Chondrocyte (in vitro differentiated cells): ENCODE measurements around the gene C9orf72. TPM values are rescaled to one million over a fixed set of nuclear protein-coding genes. Genes with fewer than 3 reads are reported as not detected.
"Not testable (repeated sequence)": the region's sequence is repeated elsewhere in the genome, so short reads cannot be mapped to it uniquely, and the experiment has no call there.

Experiments
- DNase-seq: peaks from one replicate; pipeline ENCODE4 v3.0.0; 2021; ENCODE audit warnings: mixed read lengths, low spot score
- H3K27ac Mint-ChIP-seq: one replicate; pipeline ENCODE4 v1.8.0; 2021; ENCODE audit warnings: mild to moderate bottlenecking, moderate library complexity, mixed read lengths; ENCODE audit not compliant: unreplicated experiment
- H3K27me3 Mint-ChIP-seq: 2 replicates; pipeline ENCODE4 v1.8.0; 2021; ENCODE audit warnings: low read depth, mixed read lengths
- H3K36me3 Mint-ChIP-seq: 2 replicates; pipeline ENCODE4 v1.8.0; 2021; ENCODE audit warnings: low read depth, mixed read lengths
- H3K4me1 Mint-ChIP-seq: 2 replicates; pipeline ENCODE4 v1.8.0; 2021; ENCODE audit warnings: low read depth, mild to moderate bottlenecking, mixed read lengths
- H3K4me3 Mint-ChIP-seq: one replicate; pipeline ENCODE4 v1.8.0; 2021; ENCODE audit warnings: mild to moderate bottlenecking, moderate library complexity, mixed read lengths; ENCODE audit not compliant: unreplicated experiment
- H3K9me3 Mint-ChIP-seq: 2 replicates; pipeline ENCODE4 v1.8.0; 2021; ENCODE audit warnings: low read depth, mixed read lengths
- long read RNA-seq: library from polyadenylated mRNA; stranded (forward); transcript quantifications from one replicate; pipeline ENCODE4 v2.0.0, GENCODE V29; 2021
- total RNA-seq: library from RNA; stranded (reverse); gene quantifications from 3 replicates; pipeline ENCODE4 v1.2.1, GENCODE V29; 2021
- TF ChIP-seq, protein P1 (sequence below): fragments of 200-600 bp; sonication (generic); IDR thresholded peaks from 2 replicates; pipeline ENCODE4 v1.5.0; 2021; ENCODE audit warnings: antibody characterized with exemption, mild to moderate bottlenecking, moderate library complexity

Gene C9orf72, protein sequence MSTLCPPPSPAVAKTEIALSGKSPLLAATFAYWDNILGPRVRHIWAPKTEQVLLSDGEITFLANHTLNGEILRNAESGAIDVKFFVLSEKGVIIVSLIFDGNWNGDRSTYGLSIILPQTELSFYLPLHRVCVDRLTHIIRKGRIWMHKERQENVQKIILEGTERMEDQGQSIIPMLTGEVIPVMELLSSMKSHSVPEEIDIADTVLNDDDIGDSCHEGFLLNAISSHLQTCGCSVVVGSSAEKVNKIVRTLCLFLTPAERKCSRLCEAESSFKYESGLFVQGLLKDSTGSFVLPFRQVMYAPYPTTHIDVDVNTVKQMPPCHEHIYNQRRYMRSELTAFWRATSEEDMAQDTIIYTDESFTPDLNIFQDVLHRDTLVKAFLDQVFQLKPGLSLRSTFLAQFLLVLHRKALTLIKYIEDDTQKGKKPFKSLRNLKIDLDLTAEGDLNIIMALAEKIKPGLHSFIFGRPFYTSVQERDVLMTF
- total RNA-seq: 7.5 to 9.4 TPM (median 8.6 TPM) in 3 replicates
- long read RNA-seq, transcript C9orf72-203 (11 exons, 3,200 nt): major isoform, 9 of 17 reads
- long read RNA-seq, partial matches to known transcripts: 5 of 17 reads
- long read RNA-seq, other reads (novel, unspliced or antisense): 2 of 17 reads

GRCh38 chr9:27572918-27573633 is at the start of gene C9orf72:
C9orf72 (minus strand) TSS chr9:27573481; CDS start chr9:27567120, 6,361 bp downstream.
- Mint-ChIP-seq H3K27ac (peak within 1 kb of the TSS; percentile 100), H3K27me3 (peaks cover 4% of the 10 kb centered on the region), H3K36me3 (no peaks in the 10 kb centered on the region), H3K9me3 (peaks cover 2% of the 10 kb centered on the region), H3K4me3 (peak within 1 kb of the TSS; percentile 97), H3K4me1 (peaks cover 18% of the 10 kb centered on the region)
- TF ChIP-seq, protein P1, sequence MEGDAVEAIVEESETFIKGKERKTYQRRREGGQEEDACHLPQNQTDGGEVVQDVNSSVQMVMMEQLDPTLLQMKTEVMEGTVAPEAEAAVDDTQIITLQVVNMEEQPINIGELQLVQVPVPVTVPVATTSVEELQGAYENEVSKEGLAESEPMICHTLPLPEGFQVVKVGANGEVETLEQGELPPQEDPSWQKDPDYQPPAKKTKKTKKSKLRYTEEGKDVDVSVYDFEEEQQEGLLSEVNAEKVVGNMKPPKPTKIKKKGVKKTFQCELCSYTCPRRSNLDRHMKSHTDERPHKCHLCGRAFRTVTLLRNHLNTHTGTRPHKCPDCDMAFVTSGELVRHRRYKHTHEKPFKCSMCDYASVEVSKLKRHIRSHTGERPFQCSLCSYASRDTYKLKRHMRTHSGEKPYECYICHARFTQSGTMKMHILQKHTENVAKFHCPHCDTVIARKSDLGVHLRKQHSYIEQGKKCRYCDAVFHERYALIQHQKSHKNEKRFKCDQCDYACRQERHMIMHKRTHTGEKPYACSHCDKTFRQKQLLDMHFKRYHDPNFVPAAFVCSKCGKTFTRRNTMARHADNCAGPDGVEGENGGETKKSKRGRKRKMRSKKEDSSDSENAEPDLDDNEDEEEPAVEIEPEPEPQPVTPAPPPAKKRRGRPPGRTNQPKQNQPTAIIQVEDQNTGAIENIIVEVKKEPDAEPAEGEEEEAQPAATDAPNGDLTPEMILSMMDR: peak; percentile 48
- peak; percentile 91 for DNase-seq

- Mint-ChIP-seq H3K27ac (no peak overlapping the region), H3K27me3 (peaks cover 20% of the 10 kb centered on the region), H3K4me3 (no peak overlapping the region), H3K4me1 (no peaks in the 10 kb centered on the region), H3K9me3 (no peaks in the 10 kb centered on the region), H3K36me3 (no peaks in the 10 kb centered on the region)
- DNase-seq: no peak
- TF ChIP-seq, protein P1: no peak
Observed at GRCh38 chr9:27622693-27623340, 49.5 kb upstream of the C9orf72 start.

GRCh38 chr9:27619743-27620142 is 46.5 kb upstream of the C9orf72 start:
- H3K36me3 Mint-ChIP-seq: no peaks in the 10 kb centered on the region
- no peaks in the 10 kb centered on the region for H3K9me3 Mint-ChIP-seq
- no peak overlapping the region for H3K27ac Mint-ChIP-seq
- no peak for DNase-seq
- peaks cover 15% of the 10 kb centered on the region for H3K27me3 Mint-ChIP-seq
- H3K4me3 Mint-ChIP-seq: no peak overlapping the region
- H3K4me1 Mint-ChIP-seq: no peaks in the 10 kb centered on the region
- TF ChIP-seq, protein P1: no peak

DNA sequence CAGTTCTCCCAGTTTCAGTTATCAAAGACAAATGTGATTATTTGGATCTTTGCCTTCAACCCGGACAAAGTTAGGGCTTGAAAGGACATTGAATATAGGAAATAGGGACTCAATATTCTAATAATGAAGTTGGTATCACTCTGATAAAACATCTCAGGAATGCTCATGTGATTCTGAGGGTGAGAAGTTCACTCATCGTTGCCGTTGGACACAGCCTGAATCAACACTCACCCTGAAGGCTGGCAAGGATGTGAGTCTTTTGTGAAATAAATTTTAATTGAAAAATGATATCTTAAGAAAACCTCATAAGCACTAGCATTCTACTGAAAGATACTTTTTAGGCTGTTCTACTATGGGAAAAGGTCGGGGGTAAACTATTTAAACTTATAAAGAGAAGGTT is 44.8 kb upstream of the C9orf72 start:
- Mint-ChIP-seq H3K27ac (no peak overlapping the region), H3K27me3 (peaks cover 24% of the 10 kb centered on the region), H3K9me3 (no peaks in the 10 kb centered on the region), H3K4me3 (no peak overlapping the region), H3K4me1 (no peaks in the 10 kb centered on the region), H3K36me3 (no peaks in the 10 kb centered on the region)
- no peak for DNase-seq
- TF ChIP-seq, protein P1: no peak

DNA sequence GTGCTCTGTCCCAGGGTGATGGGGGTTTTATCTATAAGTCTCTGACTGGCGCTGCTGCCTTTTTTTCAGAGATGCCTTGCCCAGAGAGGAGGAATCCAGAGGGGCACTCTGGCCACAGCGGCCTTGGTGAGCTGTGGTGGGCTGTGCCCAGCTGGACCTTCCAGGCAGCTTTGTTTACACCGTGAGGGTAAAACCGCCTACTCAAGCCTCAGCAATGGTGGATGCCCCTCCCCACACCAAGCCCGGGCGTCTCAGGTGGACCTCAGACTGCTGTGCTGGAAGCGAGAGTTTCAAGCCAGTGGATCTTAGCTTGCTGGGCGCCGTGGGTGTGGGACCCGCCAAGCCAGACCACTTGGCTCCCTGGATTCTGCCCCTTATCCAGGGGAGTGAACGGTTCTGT is 41.3 kb upstream of the C9orf72 start:
- no peaks in the 10 kb centered on the region for H3K36me3 Mint-ChIP-seq
- peaks cover 40% of the 10 kb centered on the region for H3K27me3 Mint-ChIP-seq
- no peaks in the 10 kb centered on the region for H3K9me3 Mint-ChIP-seq
- no peak overlapping the region for H3K27ac Mint-ChIP-seq
- DNase-seq: no peak
- H3K4me3 Mint-ChIP-seq: no peak overlapping the region
- TF ChIP-seq, protein P1: no peak
- H3K4me1 Mint-ChIP-seq: no peaks in the 10 kb centered on the region

- H3K4me1 Mint-ChIP-seq, H3K36me3 Mint-ChIP-seq, H3K9me3 Mint-ChIP-seq, DNase-seq, H3K4me3 Mint-ChIP-seq, H3K27ac Mint-ChIP-seq: not testable (repeated sequence)
- H3K27me3 Mint-ChIP-seq: peaks cover 49% of the 10 kb centered on the region
Observed at GRCh38 chr9:27612036-27612435, 38.8 kb upstream of the C9orf72 start.
